GM21360 (cell line): ENCODE data around the gene TTLL3.

ENCODE experiments used
- ATAC-seq: cut with Tn5 transposase; IDR thresholded peaks from one replicate; pipeline ENCODE4 v1.9.1; 2021; ENCODE audit warnings: mild to moderate bottlenecking, moderate library complexity; ENCODE audit not compliant: unreplicated experiment

The TTLL3 gene

DNA sequence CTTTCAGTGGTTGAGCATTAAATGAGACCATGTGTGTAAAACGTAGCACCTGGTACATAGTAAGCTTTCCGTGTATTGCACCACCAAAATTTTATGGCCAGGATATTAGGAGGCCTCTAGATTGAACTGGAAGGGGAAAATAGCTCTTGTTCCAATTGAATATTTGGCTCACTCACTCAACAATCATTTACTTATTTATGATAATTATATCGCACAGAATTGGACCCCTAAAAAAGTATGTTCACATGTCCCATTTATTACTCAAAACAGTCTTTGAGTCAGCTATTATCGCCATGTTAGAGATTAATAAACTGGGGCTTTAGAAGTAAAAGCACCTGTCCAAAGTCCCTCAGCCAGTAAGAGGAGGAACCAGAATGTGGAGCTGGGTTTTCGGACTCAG, 5.1 kb upstream of the TTLL3 start:
- ATAC-seq = no peak

DNA sequence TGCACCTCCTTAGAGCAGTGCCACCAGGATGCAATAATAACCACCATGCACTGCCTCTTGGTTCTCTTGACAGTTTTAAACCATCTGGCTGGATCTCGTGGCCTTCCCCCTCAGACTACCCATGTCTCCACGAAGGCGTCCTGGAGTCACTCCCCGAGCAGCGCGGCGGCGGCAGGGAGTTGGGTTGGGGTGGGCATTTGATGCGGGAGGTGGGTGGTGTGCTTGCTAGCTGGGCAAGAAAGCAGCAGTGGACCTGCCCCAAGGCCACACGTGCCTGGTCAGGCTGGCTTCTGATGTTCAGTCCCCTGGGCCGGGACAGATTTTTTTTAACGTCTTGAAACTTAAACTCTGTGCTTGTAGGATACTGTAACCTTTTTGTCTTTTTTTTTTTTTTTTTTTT, 3.9 kb upstream of the TTLL3 start:
- ATAC-seq = no peak

DNA sequence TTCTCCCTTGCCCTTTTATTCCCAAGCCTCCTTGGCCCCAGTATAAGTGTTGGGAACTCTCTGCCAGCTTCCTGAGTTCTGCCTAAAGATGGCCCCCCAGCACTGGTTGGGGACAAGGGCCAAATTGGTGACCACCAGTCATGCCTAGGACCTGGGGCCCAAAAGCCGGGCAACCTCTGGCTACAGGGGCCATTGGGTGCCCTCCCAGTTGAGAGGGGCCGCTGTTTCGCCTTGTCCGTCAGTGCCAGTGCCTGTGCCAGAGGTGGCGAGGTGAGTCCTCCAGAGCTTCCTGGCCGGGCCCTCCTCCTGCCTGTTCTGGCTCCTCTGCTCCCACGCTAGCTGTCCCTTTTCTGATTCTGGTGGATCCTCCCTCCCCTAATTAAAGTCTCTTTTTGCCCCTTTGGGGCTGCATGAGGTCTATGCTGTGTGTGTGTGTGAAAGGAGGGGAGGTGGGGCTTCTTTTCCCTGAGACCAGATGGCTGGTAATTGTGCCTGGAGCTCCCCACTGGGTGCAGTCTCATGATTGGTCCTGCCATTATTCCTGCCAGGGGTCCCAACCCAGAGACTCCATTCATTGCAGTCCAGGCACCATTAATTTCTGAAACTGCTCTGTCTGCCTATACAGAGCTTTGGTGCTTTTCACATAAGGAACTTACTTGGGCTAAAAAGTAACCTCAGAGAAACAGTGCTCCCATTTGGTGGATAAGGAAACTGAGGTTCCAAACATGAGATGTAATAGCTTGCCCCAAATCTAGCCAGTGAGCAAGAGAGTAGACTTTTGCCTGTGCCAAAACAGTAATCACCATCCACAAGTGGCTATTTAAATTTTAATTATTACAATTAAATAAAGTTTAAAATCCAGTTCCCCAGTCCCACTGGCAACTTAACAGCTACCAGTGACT, 3.1 kb upstream of the TTLL3 start:
- ATAC-seq = no peak

DNA sequence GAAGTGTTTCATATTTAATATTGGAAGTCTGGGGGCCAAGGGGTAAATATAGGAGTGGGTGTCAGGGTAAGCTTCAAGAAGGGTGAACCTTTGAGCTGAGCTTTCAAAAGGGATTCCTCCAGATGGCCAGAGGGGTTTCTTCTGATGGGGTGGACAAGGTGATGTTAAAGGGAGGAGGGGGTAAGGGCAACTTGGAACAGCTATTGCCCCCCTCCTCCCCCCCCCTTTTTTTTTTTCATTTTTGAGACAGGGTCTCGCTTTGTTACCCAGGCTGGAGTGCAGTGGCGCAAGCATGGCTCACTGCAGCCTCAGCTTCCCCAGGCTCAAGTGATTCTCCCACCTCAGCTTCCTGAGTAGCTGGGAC, 2.1 kb upstream of the TTLL3 start:
- no peak for ATAC-seq

DNA sequence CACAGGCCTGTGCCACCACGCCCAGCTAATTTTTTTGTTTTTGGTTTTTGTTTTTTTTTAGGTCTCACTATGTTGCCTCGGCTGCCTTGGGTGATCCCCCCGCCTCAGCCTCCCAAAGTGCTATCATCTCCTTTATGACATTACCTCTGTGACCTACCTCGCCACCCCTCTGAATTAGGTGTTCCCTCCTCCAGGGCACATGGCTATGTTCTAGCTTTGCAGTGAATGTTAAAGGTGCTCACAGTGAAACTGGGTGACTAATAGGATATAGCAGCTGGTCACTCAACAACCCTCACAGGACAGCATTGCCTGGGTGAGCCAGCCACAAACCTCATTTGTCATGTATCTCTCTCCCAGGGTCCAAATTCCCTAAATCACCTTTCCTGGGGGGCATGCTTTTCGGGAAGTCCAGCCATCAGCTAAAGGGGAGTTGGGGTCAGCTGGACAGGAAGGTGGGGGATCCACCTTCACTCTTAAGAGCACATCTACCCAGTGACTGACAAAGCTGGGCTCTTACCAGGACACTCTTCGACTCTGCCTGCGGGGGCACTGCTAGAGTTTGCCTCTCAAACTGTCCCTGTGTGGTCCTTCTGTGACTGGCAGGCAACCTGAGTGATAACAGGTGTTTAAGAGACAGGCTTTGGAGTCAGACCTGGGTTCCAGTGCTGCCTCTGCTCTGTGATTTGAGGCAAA, 1.6 kb upstream of the TTLL3 start:
- ATAC-seq = no peak

DNA sequence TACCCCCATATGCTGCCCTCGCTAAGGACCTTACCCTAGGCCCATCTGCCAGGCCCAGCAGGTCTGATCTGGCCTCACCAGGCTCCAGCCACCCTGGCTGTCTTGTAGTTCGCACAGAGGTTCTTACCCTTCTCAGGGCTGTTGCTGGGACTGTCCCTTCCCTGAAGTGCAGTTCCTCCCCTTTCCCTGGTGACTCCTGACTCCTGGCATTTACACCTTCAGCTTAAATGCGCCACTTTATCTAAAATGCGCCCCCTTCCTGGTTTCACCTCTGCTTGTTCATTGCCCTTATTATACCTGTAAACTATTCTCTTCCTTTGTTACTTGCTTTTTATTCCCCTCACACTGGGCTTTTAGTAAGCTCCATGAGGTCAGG, 835 bp upstream of the TTLL3 start:
- peak; percentile 11 for ATAC-seq

DNA sequence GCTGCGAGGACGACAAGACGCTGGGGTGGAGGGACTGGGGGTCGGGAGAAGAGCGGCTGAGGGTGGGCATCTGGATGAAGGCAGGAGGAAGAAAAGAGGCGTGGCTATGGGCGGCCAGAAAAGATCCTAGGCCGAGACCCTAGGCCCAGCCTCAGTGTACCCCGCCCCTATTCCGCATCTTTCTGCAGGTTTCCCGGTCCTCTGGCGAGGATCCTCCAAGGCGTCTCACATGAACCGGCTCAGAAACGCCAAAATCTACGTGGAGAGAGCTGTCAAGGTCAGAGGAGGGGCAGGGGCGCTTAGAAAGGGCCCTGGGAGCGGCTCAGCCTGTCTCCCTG, 340 bp downstream of the TTLL3 start:
- ATAC-seq = no peak

DNA sequence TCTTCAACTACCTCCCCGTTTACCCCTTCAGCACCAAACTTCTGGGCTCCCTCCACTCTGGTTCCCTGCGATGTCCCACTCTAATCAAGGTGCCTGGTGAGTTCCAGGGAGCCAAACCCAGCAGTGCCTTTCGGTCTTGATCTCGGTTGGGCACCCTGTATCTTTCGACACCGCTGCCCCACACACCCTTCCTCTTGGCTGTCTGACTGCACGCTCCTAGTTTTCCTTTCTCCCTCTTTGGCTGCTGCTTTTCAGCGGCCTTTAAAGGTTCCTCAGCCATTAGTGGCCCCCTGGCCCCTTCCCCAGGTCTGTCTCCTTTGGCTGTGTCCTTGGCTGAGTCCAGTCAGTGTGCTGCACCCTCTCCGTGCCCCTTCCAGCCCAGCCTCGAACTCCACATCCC, 784 bp downstream of the TTLL3 start:
- no peak for ATAC-seq

DNA sequence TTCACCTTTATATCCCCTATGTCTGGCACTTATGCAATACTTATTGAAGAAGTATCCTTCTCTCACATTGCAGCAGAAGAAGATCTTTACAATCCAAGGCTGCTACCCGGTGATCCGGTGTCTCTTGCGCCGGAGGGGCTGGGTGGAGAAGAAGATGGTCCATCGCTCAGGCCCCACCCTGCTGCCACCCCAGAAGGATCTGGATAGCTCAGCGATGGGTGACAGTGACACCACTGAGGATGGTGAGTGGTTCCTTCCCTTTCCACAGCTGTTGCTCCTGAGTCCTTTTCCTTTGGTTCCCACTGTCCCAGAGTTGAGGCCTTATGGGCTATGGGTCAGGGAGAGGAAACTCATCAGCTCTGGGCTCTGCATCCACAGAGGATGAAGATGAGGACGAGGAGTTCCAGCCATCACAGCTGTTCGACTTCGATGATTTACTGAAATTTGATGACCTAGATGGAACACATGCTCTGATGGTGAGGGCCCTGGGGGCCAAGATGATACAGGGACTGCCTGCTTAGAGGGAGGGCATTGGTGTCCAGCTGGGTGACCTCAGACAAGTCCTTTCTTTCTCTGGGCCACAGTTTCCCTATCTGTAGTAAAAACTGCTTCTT, 2.9 kb downstream of the TTLL3 start:
- ATAC-seq = no peak

DNA sequence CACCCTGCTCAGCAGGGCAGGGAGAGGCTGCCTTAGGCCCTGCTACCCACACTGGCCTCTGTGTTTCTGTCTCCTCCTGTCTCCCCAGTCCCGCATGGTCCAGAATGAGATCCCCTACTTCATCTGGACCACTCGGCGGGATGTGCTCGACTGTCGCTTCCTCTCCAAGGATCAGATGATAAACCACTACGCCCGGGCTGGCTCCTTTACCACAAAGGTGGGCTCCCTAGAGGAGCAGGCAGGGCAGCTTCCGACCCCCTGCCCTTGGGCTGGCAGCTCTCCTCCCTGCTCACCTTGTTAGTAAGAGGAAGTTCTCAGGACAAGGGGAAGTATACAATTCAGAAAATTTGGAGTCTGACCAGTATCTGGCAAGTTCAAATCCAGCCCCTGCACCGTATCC, 5.9 kb downstream of the TTLL3 start:
- ATAC-seq = no peak

DNA sequence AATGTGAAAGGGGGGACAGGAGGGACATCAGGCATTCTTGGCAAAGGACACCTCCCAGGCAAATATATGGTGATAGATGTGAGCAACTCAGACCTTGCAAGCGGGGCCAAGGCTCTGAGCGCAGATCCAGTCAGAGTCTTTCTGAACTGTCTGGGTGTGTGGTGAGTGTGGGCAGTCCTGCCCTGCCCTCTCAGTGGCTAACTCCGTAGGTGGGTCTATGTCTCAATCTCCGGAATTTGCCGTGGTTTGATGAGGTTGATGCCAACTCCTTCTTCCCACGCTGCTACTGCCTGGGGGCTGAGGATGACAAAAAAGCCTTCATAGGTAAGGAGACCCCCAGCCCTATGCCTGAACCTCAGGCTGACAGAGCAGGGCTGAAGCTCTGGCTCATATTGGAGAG, 7.4 kb downstream of the TTLL3 start:
- no peak for ATAC-seq

DNA sequence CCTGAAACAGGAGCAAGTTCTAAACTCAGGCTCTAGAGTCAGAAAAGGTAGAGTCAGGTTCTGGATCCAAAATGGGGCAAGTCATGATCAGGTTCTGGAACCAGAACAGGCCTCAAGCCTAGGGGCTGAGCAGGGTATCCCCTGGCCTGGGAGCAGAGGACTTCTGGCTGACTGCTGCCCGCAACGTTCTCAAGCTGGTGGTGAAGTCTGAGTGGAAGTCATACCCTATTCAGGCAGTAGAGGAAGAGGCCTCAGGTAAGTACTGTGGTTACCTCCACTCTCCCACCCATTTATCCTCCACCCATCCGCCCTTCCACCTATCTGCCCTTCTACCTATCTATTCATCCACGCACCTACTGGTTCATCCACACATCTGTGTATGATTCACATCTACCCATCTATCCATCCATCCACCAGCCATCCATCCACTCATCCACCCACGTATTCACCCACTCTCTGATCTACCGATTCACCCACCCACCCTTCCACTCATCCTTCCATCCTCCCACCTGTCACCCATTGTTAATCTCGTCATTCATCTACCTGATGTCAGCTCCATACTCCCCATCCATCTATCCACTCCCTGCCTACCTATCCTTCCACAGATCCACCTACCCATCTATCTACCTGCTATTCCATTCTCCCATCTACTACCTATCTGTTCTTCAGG, 8.7 kb downstream of the TTLL3 start:
- no peak for ATAC-seq

DNA sequence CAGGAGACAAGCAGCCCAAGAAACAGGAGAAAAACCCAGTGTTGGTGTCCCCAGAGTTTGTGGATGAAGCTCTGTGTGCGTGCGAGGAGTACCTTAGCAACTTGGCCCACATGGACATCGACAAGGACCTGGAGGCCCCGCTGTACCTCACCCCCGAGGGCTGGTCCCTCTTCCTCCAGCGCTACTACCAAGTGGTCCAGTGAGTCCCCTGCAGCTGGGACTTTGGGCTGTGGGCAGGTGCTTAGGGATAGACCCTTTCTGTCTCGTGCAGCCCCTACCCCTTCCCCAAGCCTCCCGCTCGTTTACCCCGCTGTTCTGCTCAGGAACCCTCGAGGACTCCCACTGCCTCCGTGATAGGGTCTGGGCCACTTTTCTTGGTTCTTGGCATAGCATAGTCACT, 10.5 kb downstream of the TTLL3 start:
- no peak for ATAC-seq

DNA sequence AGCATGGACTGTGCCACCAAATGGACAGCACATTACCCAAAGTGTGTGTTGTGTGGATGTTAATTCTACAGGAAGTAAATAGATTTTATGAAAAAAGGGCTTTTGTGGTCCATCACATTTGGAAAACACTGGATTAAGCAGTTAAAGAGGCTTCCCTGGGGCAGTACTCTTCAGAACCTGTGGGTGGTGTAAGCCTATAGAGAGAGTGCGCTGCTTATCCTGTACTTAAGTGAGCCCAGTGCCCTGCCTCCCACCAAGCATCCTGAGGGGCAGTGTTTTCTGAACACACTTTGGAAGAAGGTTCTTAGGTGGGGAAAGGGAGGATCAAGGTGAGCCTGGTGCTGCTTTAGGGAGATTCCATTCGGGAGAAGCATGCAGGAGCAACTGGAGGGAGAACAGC, 10.9 kb downstream of the TTLL3 start:
- no peak for ATAC-seq

DNA sequence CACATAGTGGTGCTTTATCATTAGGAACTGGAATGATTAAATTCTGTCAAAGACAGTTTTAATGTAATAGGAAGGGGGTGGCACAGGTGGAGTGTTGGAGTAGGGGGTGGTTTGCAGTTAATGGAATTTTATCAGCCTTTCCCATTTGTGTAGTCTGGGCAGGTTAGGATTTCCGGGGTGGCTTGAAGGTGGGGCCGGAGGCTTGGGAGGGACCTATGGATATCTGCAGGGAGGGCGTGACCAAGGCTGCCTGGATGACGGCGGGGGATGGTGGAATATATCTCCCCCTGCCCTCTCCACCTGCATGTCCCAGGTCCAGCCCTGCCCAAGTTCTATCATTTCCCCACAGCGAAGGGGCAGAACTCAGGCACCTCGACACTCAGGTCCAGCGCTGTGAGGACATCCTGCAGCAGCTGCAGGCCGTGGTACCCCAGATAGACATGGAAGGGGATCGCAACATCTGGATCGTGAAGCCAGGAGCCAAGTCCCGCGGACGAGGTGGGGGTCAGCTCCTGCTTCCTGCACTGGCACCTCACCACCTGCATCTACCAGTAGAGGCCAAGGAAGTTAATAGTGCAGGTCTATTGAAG, 15.5 kb downstream of the TTLL3 start:
- no peak for ATAC-seq

DNA sequence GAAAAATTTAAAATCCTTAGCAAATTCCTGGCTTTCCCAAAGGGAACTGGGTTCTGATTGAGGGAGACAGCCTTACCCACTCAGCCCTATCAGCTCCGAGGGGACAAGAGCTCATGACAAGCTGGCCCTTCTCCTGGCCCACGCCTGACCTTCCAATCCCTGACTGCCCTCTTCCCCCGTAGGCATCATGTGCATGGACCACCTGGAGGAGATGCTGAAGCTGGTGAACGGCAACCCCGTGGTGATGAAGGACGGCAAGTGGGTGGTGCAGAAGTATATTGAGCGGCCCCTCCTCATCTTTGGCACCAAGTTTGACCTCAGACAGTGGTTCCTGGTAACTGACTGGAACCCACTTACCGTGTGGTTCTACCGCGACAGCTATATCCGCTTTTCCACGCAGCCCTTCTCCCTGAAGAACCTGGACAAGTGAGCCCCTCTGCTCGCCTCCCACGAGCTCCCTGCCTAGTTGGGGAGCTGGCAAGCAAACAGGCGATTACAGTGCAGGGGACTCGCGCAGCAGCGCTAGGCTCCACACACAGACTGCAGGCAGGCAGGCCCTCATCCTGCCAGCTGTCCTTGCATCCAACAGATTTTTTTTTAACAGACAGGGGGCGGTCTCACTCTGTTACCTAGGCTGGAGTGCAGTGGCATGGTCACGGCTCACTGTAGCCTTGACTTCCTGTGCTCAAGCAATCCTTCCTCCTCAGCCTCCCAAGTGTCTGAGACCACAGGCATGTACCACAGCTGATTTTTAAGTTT, 16.9 kb downstream of the TTLL3 start:
- ATAC-seq = no peak

DNA sequence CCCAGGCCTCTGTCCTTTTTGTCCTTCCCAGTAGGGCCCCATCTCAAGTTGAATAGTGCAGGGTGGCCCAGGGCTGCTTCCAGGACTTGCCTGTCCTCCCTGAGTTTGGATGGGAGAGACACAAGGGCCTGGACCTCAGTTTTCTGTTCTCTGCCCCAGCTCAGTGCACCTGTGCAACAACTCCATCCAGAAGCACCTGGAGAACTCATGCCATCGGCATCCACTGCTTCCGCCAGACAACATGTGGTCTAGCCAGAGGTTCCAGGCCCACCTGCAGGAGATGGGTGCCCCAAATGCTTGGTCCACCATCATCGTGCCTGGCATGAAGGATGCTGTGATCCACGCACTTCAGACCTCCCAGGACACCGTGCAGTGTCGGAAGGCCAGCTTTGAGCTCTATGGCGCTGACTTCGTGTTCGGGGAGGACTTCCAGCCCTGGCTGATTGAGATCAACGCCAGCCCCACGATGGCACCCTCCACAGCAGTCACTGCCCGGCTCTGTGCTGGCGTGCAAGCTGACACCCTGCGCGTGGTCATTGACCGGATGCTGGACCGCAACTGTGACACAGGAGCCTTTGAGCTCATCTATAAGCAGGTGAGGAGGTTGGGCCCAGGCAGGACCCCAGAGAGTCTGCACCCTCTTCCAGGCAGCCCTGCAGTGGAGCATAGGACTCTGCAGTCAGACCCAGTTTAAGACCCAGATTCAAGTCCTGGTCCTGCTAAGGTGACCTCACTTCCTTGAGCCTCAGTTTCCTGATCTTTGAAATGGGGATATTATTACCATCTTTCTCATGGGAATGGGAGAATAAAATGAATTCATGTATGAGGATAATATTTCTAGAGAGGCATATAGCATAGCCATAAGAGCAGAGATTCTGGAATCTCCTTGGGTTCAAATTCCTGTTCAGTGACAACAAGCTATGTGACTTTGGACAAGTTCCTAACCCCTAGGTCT, 19.0 kb downstream of the TTLL3 start:
- ATAC-seq = no peak

DNA sequence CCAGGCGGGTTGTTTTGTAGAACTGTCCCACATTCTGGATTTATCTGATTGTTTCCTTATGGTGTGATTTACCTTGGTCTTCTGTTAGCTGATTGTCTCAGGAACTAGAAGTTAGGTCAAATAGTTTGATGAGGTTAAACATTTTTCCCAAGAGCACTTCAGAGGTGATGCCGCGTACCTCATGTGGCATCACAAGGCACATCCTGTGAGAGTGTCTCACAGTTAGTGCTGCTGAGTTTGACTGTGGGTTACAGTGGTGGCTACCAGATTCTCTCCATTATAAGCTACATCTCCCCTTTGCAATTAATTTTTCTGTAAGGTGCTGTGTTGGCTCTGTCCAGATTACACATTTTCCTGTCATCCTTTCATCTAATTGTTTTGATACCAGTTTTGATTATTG, 21.2 kb downstream of the TTLL3 start:
- ATAC-seq = no peak

DNA sequence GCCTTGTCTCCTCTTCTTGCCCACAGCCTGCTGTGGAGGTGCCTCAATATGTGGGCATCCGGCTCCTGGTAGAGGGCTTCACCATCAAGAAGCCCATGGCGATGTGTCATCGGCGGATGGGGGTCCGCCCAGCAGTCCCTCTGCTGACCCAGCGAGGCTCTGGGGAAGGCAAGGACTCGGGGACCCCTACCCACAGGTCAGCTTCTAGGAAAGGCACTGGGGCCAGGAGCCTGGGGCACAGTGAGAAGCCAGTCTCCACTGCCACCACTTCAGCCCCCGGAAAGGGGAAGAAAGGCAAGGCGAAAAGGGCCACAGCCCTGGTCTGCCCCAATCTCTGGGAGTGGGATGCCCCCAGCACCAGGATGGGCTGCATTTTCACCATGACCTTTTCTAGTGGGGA, 23.0 kb downstream of the TTLL3 start:
- ATAC-seq = no peak
